HuH-7 (cell line): ENCODE measurements around the gene CHST11.
"Not testable (repeated sequence)": the region's sequence is repeated elsewhere in the genome, so short reads cannot be mapped to it uniquely, and the experiment has no call there.

Source experiments
- DNase-seq: peaks from one replicate; pipeline ENCODE4 v3.0.0; 2011; ENCODE audit warnings: low spot score

CHST11 gene

DNA sequence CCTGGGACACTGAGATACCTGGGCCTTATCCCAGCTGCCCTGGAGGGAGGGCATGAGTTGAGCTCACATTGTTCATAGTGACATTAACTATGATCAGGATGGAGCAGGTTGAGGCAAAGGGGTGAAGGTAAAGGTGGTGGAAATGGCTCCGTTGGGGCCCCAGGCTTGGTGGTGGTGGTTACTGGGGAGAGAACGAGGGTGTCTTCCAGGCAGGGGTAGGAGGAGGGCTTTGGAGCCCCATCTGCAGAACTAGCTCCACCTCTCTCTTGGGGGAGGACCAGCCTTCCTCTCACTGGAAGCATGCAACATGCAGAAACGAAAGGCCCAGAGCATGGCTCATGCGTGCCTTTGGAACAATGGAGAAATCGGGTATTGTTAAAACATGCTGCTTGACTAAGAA lies 284.3 kb downstream of the CHST11 start:
- no peak for DNase-seq

DNA sequence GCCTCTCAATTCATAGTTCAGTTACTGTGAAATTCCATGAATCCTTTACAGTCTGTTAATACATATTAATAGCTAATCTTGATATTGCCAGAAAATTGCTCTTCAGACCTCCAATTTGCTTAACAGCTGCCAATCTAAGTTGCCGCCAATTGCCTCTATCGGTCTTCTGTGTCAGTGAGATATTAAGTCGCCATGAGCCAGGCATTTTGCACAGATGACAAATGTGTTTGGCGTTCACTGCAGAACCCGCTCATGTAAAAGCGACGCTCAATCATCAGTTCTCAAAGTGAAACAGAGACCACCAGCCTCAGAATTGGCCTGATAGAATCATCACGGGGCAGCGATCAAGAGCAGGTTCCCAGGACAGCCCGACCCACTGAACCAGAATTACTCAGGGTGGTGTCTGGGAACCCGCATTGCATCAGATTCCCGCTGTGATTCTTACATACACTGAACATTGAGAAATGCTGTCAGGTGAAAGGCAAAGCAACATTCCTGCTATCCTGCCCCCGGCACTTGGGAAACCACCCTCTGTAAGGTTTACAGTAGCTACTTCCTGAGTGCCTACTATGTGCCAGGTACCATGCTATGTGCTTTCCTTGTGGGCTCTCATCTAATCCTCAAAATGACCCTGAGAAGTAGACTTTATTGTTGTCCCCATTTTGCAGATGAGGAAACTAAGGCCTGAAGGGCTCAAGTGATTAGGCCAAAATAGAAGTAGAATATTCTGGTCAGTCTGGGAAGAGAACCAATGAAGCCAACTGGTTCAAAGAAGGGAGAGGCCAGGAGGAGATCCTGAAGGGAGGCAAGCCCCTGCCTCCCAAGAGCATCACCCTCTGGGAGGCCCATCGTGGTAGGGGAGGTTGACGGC lies 285.0 kb downstream of the CHST11 start:
- no peak for DNase-seq

DNA sequence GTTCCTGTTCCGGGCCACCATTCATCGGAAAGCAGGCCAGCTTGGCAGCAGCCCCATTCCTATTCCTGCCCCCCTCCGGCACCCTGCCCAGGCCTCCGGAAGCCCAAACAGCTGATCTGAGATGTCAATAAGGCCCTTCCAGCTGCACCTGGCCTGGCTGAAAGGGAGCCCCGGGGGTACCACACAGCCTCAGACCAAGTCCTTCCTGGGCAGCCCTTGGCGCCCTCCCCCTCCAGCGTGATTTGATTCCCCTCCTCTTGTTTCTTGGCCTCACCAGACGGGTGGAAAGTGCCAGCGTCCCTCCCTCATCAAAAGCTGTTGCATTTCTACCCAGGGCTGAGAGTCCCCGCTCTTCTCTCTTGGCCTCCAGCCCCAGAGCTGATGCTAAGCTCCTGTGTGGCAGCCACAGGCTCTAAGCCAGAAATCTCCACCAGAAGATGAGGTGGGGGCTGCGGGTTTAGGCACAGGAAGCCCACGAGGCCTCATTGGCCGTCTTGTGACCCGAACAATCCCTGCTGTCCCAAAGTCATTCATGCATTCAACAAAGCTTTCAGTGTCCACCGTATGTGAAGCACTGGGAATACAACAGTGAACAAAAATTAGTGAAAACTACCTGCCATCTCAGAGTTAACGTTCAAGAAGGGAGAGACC lies 285.9 kb downstream of the CHST11 start:
- no peak for DNase-seq

DNA sequence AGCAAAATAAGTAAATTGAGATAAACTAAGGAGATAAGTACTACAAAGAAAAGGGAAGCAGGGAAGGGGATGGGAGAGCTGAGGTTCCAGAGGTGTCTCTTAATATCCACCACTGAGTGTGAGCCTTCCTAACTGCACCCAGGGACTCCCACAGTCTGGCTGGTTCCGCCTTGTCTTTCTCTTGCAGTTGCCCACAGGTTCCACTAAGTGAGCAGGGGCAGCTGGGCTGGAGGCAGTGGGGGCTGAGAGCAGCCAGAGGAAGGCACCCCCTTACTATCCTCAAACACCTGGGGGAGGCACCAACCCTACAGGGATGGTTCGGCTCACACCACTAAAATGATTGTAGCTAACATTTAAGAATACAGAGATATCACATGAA lies 286.4 kb downstream of the CHST11 start:
- no peak for DNase-seq

DNA sequence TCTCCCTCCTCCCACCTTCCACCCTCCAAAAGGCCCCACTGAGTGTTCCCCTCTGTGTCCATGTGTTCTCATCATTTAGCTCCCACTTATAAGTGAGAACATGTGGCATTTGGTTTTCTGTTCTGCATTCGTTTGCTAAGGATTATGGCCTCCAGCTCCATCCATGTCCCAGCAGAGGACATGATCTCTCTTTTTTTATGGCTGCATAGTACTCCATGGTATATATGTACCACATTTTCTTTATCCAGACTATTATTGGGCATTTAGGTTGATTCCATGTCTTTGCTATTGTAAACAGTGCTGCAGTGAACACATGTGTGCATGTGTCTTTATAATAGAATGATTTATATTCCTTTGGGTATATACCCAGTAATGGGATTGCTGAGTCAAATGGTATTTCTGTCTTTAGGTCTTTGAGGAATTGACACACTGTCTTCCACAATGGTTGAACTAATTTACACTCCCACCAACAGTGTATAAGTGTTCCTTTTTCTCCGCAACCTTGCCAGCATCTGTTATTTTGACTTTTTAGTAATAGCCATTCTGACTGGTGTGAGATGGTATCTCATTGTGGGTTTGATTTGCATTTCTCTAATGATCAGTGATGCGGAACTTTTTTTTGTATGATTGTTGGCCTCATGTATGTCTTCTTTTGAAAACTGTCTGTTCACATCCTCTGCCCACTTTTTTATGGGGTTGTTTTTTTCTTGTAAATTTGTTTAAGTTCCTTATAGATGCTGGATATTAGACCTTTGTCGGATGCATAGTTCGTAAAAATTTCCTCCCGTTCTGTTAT lies 287.2 kb downstream of the CHST11 start:
- DNase-seq = not testable (repeated sequence)

DNA sequence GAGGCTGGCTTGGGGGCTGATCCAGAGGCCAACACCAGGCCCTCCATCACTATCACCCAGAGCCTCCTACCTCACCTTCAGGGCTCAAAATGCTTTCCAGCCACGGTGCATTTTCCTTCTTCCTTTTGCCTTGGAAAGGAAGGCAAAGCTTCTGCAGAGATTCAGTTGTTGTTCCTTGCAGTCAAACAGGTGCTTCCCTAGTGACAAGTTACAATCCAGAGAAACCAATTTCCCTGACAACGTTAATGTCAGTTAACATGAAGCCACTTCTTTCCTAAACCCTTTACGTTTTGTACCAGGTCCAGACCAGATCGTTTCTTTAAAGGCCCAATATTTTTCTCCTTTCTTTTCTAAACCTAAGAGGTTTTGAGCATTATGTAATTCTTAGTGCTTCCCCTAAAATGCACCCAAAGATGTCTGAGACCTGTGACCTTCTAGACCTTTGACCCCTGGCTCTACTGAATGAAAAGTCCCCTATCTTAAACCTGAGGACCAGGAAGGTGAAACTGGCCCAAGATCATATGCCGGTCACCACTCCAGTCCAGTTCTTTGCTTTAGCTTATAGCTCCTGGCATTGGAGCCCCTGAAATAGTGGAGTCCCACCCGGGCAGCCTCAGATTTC lies 289.8 kb downstream of the CHST11 start:
- no peak for DNase-seq

DNA sequence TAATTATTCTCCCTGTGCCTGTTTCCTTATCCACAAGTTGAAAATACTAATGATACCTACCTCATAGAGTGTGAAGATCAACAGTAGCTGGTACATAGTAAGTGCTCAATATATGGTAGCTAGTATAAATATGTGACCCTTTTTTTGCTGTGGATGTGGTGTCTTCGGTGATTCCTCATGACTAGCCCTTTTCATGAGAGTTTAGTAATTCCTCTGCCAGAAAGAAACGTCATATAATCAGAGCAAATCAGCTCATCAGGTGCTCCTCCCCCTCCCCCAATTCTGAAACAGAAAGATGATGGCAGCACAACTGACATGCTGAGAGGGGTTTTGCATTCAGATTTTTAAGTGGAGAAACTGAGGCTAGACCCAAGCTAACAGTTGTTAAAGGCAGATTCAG lies 290.6 kb downstream of the CHST11 start:
- DNase-seq = no peak

DNA sequence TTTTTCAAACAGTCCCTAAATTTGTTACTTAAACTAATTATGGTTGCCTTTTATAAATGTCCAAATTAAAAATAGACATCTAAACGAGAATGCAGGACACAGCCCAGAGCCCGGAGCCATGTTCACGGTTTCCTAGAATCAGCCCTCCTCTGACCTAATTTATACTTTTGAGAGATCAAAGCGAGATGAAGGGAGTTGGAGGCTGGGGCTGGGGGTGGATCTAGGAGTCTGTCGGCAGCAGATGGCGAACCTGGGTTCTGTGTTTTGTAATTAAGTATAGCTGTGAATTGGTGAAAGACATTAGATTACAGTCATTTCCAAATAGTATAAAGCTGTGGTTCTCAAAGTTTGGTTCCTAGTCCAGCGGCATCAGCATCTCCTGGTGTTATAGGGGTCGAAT lies 291.2 kb downstream of the CHST11 start:
- no peak for DNase-seq

DNA sequence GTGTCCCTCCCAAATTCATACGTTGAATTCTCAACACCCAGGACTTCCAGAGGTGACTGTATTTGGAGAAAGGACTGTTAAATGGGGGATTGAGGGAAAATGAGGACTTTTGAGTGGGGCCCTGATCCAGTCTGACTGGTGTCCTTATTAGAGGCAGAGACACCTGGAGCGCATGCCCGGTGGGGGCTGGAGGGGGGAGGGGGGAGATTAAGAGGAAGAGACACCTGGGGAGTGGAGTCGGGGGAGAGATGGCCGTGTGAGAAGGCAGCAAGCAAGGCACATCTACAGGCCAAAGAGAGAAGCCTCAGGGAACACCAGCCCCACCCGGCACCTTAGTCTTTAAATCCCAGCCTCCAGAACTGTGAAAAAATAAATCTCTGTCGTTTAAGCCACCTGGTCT lies 291.6 kb downstream of the CHST11 start:
- no peak for DNase-seq

DNA sequence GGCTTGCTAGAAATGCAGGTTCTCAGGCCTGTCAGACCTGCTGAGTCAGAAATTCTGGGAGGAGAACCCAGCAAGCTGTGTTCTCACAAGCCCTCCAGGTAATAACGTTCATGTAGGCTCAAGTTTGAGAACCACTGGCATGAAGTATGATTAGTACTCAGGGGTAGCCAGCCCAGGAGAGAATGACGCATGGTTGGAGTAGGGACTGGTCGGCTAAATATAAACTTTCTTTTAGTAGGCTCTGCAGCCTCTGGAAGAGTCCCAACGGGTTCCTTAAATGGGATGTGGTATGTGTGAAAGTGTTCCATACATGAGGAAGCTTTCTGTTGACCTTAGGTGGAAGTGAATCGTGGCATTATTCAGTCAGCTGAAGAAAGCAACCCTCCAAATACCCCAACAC lies 292.0 kb downstream of the CHST11 start:
- DNase-seq = no peak

DNA sequence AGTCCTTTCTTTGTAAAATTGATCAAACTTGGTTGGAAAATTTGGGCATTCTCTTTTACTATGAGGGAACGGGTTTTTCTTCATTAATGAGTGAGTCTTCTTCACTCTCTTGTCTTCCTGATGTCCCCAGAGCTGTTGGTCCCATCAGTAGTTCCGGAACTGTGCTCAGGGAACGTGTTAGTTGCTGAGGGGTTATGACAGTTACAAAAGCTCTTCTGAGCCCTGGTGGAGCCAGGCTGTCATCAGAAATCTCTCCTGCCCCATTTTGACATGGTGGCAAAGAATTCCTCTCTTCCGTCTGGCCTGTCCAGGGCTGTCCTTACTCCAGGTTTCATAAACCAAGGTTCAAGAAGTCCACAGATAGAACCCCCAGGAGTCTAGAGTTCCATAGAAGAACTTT lies 292.8 kb downstream of the CHST11 start:
- DNase-seq = no peak

DNA sequence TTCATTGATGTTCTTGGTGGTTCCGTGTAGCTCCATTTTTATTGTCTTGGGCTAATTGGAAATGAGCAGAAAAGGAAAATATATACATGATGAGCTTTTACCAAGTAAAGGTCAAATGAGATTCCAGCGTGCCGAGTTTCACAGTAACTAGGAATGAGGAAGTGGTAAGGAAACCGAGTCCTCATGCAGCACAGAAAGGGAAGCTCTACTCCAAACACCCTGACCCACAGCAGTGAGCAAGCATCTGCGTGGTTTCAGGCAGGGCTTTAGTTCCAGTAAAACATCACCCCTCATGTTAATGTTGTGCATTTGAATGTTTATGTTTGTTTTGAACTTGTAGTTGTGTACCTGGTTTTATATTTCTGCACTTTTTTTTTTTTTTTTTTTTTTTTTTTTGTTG lies 293.3 kb downstream of the CHST11 start:
- DNase-seq = no peak

DNA sequence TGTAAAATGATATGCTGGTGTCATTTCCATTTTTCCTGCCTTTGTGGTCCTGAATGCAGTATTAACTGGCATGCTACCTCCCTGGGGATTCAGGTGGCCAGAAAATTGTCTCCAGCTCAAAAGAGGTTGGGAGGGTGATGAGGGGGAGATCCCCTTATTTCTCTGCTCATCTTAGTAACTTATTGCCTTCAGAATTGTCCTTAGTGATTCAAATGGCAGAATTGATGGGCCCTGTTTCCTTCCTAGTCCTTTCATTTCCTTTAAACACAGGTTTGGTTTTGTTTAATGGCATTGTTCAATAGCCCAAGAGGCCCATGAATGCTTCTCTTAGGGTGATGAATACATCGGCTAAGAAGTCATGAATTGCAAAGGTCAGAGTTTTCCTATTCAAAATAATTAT lies 294.4 kb downstream of the CHST11 start:
- no peak for DNase-seq

DNA sequence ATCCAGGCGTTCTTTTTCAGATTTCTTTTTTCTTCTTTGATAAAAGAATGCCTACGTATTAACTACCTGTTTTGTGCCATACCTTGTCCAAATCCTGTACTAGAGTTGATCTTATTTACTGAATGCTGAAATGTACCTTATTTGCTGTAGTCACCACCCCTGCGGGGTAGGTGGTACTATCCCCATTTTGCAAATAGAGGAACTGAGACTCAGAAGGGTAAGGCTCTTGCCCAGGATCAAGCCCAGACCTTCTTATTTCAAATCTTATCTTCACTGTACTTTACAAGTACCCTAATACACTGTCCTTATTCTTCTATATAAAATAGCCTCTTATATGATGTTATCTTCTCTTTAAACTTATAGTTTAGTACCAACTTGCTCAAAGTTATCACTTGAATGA lies 294.8 kb downstream of the CHST11 start:
- DNase-seq = no peak

DNA sequence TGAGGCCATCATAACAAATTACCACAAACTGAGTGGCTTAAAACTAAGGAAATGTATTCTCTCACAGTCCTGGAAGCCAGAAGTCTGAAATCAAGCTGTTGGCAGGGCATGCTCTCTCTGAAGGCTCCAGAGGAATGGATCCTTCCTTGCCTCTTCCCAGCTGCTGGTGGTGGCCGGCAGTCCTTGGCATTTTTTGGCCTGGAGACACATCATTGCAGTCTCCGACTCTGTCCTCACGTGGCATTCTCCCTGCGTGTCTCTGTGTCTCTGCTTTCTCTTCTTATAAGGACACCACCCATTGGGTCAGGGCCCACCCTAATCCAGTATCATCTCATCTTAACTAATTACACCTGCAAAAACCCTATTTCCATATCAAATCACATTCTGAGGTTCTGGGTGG lies 295.3 kb downstream of the CHST11 start:
- no peak for DNase-seq

DNA sequence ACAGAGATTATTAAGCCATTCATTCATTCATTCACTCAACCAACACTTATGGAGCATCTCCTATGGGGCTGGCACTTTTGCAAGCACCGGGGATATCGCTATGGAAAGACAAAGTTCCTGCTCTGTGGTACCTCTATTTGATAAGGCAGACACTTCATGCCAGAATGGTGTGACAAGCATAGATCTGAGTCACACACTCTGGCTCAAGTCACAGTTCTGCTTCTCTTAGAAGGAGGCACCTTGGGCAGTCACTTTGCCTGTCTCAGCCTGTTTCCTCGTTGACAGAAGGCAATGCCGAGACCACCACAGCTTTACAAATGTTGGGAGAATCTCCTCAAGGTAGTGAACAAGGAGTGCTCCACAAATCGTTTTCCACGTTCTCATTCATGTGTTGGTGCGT lies 296.1 kb downstream of the CHST11 start:
- DNase-seq = no peak

DNA sequence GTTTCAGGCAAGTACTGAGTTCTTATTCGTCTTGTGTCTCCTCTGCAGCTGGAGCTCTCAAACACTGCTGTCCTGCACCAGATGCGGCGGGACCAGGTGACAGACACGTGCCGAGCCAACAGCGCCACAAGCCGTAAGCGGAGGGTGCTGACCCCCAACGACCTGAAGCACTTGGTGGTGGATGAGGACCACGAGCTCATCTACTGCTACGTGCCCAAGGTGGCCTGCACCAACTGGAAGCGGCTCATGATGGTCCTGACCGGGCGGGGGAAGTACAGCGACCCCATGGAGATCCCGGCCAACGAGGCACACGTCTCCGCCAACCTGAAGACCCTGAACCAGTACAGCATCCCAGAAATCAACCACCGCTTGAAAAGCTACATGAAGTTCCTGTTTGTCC lies 300.2 kb downstream of the CHST11 start:
- DNase-seq = no peak

DNA sequence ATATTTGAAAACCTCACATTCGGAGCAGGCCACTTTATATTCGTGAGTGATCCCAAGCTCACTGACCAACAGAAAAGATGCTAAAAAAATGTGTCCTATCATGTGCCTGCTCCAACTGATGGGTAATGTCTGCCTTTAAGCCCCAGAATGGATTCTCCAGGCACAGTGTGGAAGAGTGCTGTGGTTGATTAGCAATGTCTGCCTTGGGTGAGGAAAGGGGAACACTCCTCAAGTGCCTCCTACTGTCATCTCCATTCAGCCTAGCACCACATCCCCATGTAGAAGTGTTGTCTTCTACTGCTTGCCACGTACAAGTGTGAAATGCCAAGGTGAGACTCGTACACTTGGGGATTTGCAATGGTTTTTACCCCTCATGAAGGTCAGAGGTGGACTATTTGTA lies 302.0 kb downstream of the CHST11 start:
- no peak for DNase-seq

DNA sequence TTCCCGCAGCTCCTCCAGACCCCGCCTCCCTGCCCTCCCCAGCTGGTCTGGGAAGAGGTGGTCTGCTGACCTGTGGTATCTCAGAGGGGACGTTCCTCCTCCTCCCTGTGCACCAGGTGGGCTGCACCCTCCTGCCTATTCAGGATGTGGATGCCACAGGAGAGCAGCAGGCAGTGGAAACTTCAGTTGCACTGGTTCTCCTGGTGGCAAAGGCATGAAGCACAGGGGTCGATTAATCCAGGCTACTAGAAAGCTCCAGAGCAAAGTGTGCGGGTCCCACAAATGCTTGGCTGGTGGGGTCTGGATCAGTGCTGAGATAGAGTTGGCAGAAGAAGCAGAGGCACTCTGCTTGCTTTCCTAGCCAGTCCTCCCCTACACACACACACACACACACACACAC lies 304.3 kb downstream of the CHST11 start:
- no peak for DNase-seq

DNA sequence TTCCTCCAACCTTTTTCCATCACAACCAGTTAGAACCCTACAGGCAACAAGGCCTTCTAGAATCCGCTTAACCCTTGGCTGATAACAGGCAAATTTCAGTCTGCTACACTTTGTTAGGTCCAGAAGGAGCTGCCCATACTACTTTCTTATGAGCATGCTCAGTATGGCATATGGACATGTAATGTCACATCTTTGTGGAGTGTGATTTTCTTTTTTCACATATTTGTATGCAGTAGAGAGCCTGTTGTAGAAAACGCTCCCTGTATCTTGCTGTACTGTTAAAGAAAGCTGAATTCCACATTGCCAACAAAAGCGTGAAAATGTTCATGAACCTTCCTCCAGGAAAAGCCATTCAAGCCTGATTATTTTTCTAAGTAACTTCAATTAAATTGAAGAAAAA lies 304.9 kb downstream of the CHST11 start:
- DNase-seq = no peak

DNA sequence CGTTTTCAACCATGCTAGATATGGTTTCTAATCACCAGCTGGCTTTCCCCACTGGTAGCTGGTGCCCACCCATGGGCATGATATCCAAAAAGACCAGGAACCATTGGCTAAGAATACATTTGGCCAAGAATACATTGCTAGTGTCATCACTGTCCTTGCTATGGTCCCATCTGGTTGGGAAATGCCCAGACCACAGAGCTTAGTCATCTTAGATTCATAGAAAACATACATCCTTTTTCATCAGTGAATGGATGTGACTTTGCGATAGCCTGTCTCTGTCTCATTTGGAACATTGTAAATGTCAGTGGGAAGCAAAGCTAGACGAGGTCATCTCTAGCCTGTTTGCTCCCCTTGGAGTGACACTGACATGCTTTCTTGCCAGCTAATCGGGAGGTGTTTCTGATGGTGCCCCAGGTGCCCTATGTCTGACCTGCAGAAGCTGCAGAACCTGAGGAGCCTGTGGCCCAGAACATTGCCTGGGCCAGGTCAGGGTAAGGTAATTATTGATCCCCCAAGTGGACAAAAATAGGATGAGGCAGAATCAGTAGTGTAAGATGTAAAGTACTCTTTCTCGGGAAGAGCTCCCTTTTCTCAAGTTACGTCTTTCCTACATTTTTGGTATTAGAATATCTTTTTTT lies 306.5 kb downstream of the CHST11 start:
- no peak for DNase-seq
